ENCODE results near the gene CUBN. TPM values are rescaled to one million over a fixed set of nuclear protein-coding genes. Genes with fewer than 3 reads are reported as not detected.

The CUBN gene
- total and polyA plus RNA-seq, 10 of the 15 experiments (the other 5 are each of a cell fraction or from before 2014, with no cell fraction given), result under 0.01 to 0.14 (median 0.02) TPM; not detected in 6

DNA sequence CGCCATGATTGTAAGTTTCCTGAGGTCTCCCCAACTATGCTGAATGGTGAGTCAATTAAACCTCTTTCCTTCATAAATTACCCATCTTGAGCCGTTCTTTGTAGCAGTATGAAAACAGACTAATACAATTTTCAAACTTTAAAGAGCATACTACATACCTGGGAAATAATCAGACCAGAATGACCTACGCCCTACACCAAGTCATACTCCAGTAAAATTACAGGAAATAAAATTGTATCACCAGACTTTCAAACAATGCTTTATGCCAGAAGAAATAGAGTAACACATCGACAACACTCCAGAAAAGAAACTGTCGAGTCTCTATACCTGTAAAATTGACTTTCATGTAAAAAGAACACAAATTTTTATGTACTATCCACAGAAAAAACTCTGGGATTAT, 331.0 kb downstream of the CUBN start (continued):
- no peak for TF ChIP-seq MYC (IDR thresholded peaks at IDR 0.05; ENCODE audit: insufficient read depth, insufficient read length, insufficient replicate concordance, low read length, severe bottlenecking)

DNA sequence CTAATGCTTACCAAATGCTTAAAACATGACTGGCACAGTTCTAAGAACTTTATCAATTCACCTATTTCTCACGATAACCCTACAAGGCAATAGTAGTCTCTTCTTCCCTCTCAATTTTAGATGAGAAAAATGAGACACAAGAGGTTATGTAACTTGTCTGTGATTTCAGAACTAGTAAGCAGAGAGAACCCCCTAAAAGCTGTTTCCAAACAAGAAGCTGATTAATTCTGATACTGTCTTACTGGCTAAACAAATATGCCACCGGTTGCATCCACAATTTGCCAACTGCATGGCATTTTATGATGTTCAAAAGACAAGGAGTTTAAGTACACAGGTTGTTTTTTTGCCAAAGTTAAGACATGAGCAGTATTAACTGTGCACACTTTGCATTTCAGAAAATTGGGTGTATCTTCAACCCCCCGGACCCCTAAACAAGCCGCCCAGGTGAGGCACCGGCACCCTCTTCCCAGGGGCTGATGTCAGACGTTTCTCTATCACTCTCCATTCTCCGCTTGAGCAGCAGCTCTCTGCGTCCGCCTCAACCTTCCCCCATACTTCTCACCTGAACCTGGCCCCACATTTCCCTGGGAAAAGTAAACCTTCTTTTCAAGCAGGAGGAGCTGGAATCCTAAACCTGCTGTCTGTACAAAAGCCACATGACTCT, 334.1 kb downstream of the CUBN start:
- Histone ChIP-seq H3K36me3 (ENCODE audit: control insufficient read depth in 2 of 2, insufficient read depth in 2 of 2, low read length in 1 of 2) (peaks cover 0 to 5% of the 10 kb centered on the region in 2 experiments; a peak in 2 of 4 replicates), H3K27me3 (replicated peaks in 1 of 2; ENCODE audit: control insufficient read depth in 2 of 2, insufficient read depth in 2 of 2, low read length in 1 of 2) (no peaks in the 10 kb centered on the region), H3K9me3 (replicated peaks; ENCODE audit: control insufficient read depth, insufficient read depth, low read length) (no peaks in the 10 kb centered on the region; the same call in 2 of the 3 replicates), H3K4me1 (ENCODE audit: control insufficient read depth, insufficient read depth, low read length) (peaks cover 12% of the 10 kb centered on the region), H3K4me3 (no peak overlapping the region), H2AFZ (ENCODE audit: control insufficient read depth, low read depth, low read length) (no peak overlapping the region), H3K4me2 (ENCODE audit: control insufficient read depth, insufficient read depth) (no peak overlapping the region; the same call in 1 of the 2 replicates), H4K20me1 (ENCODE audit: control insufficient read depth, insufficient read depth) (no peaks in the 10 kb centered on the region), H3K27ac (ENCODE audit: control insufficient read depth, insufficient read depth) (no peak overlapping the region), H3K79me2 (ENCODE audit: control insufficient read depth, insufficient read depth, low read length) (peaks cover 17% of the 10 kb centered on the region), H3K9ac (ENCODE audit: control insufficient read depth, insufficient read depth, low read length) (no peak overlapping the region)
- DNase-seq (ENCODE audit: low read depth, low spot score) (no peak), FAIRE-seq (no peak), ATAC-seq (peak; percentile 31; the same call in 2 of the 3 replicates)
- WGBS (ENCODE audit: insufficient coverage, insufficient replicate concordance, low lambda C conversion rate, missing lambda C conversion rate), result 33% methylated on average over 9 of the region's 9 CpGs
- intact Hi-C loops (cut with micrococcal nuclease; ENCODE audit: unreplicated experiment) (no loop called here), in situ Hi-C loops (cut with MboI) (no loop called here)
- ChIA-PET CTCF (interaction anchor here (1.8 to 2.0 kb wide), 3 partner anchors 14 to 29 kb away, joined by 4 to 8 read pairs (median 7); no protein-coding TSS in a partner anchor), RAD21 (ENCODE audit: unreplicated experiment) (interaction anchor here (0.7 to 2.4 kb wide), 2 partner anchors 13 to 30 kb away, joined by 4 to 6 read pairs; no protein-coding TSS in a partner anchor), SMC1A (ENCODE audit: uncharacterized antibody, unreplicated experiment) (interaction anchor here (1.1 to 2.4 kb wide), 6 partner anchors 9 to 418 kb away, joined by 3 to 12 read pairs (median 4); no protein-coding TSS in a partner anchor), POLR2A (interaction anchor here (0.5 to 0.8 kb wide), 2 partner anchors 22 to 356 kb away, joined by 3 read pairs; partner anchors contain the start of gene RSU1)
- TF ChIP-seq SMC3 (IDR thresholded peaks at IDR 0.05; ENCODE audit: borderline replicate concordance, low read length) (no peak), JUNB (IDR thresholded peaks at IDR 0.05) (peak; percentile 64), NFXL1 (IDR thresholded peaks at IDR 0.05; ENCODE audit: borderline replicate concordance) (no peak)
- TF ChIP-seq, protein P1, sequence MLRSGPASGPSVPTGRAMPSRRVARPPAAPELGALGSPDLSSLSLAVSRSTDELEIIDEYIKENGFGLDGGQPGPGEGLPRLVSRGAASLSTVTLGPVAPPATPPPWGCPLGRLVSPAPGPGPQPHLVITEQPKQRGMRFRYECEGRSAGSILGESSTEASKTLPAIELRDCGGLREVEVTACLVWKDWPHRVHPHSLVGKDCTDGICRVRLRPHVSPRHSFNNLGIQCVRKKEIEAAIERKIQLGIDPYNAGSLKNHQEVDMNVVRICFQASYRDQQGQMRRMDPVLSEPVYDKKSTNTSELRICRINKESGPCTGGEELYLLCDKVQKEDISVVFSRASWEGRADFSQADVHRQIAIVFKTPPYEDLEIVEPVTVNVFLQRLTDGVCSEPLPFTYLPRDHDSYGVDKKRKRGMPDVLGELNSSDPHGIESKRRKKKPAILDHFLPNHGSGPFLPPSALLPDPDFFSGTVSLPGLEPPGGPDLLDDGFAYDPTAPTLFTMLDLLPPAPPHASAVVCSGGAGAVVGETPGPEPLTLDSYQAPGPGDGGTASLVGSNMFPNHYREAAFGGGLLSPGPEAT (IDR thresholded peaks at IDR 0.05; ENCODE audit: low read depth), result no peak
- TF ChIP-seq, protein P2, sequence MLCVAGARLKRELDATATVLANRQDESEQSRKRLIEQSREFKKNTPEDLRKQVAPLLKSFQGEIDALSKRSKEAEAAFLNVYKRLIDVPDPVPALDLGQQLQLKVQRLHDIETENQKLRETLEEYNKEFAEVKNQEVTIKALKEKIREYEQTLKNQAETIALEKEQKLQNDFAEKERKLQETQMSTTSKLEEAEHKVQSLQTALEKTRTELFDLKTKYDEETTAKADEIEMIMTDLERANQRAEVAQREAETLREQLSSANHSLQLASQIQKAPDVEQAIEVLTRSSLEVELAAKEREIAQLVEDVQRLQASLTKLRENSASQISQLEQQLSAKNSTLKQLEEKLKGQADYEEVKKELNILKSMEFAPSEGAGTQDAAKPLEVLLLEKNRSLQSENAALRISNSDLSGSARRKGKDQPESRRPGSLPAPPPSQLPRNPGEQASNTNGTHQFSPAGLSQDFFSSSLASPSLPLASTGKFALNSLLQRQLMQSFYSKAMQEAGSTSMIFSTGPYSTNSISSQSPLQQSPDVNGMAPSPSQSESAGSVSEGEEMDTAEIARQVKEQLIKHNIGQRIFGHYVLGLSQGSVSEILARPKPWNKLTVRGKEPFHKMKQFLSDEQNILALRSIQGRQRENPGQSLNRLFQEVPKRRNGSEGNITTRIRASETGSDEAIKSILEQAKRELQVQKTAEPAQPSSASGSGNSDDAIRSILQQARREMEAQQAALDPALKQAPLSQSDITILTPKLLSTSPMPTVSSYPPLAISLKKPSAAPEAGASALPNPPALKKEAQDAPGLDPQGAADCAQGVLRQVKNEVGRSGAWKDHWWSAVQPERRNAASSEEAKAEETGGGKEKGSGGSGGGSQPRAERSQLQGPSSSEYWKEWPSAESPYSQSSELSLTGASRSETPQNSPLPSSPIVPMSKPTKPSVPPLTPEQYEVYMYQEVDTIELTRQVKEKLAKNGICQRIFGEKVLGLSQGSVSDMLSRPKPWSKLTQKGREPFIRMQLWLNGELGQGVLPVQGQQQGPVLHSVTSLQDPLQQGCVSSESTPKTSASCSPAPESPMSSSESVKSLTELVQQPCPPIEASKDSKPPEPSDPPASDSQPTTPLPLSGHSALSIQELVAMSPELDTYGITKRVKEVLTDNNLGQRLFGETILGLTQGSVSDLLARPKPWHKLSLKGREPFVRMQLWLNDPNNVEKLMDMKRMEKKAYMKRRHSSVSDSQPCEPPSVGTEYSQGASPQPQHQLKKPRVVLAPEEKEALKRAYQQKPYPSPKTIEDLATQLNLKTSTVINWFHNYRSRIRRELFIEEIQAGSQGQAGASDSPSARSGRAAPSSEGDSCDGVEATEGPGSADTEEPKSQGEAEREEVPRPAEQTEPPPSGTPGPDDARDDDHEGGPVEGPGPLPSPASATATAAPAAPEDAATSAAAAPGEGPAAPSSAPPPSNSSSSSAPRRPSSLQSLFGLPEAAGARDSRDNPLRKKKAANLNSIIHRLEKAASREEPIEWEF (IDR thresholded peaks at IDR 0.05; ENCODE audit: insufficient replicate concordance, low read depth, low read length), result no peak
- TF ChIP-seq, protein P3, sequence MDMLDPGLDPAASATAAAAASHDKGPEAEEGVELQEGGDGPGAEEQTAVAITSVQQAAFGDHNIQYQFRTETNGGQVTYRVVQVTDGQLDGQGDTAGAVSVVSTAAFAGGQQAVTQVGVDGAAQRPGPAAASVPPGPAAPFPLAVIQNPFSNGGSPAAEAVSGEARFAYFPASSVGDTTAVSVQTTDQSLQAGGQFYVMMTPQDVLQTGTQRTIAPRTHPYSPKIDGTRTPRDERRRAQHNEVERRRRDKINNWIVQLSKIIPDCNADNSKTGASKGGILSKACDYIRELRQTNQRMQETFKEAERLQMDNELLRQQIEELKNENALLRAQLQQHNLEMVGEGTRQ (IDR thresholded peaks at IDR 0.05; ENCODE audit: borderline replicate concordance, low read depth, low read length), result no peak
- BruUV-seq (replicated peaks), result no TSS peak

All from GM12878 (cell line).